ENCODE data around the gene GNAQ. TPM values are rescaled to one million over a fixed set of nuclear protein-coding genes. Genes with fewer than 3 reads are reported as not detected.

Gene GNAQ
- total and polyA plus RNA-seq, 2 experiments from 2014 or later, result 21.1 to 43.1 TPM

GRCh38 chr9:77952635-77953328, 78.8 kb downstream of the GNAQ start:
- no peaks in the 10 kb centered on the region for H3K9me2 ChIP-seq (ENCODE audit: insufficient read depth)
- peaks cover 54% of the 10 kb centered on the region for H3K4me1 ChIP-seq (ENCODE audit: insufficient read depth)
- 0 out of 2 replicates have a peak overlapping the region, but pooled peaks have one; percentile 22 for H3K27ac Mint-ChIP-seq
- H3K4me3 ChIP-seq, result no peak overlapping the region
- H3K36me3 ChIP-seq (ENCODE audit: insufficient read depth), result no peaks in the 10 kb centered on the region
- peaks cover 11% of the 10 kb centered on the region; the same call in 1 of the 2 replicates for H4K20me1 ChIP-seq (replicated peaks; ENCODE audit: insufficient read depth)
- ATAC-seq, result no peak
- H3K4me2 ChIP-seq, result no peak overlapping the region
- no peaks in the 10 kb centered on the region for H3K27me3 ChIP-seq (ENCODE audit: insufficient read depth)
- H3K9me3 Mint-ChIP-seq, result no peaks in the 10 kb centered on the region
- no peak for DNase-seq (ENCODE audit: low spot score)
- peaks cover 76% of the 10 kb centered on the region for H3K4me1 Mint-ChIP-seq
- no peaks in the 10 kb centered on the region for H3K36me3 Mint-ChIP-seq (ENCODE audit: low read depth)
- no peak overlapping the region for H3K27ac ChIP-seq (ENCODE audit: low read depth)
- no peaks in the 10 kb centered on the region for H3F3A ChIP-seq (replicated peaks; ENCODE audit: low read depth)
- peaks cover 87% of the 10 kb centered on the region for H3K79me2 ChIP-seq (replicated peaks; ENCODE audit: insufficient read depth)
- H2AFZ ChIP-seq, result no peak overlapping the region
- TF ChIP-seq, protein P1, sequence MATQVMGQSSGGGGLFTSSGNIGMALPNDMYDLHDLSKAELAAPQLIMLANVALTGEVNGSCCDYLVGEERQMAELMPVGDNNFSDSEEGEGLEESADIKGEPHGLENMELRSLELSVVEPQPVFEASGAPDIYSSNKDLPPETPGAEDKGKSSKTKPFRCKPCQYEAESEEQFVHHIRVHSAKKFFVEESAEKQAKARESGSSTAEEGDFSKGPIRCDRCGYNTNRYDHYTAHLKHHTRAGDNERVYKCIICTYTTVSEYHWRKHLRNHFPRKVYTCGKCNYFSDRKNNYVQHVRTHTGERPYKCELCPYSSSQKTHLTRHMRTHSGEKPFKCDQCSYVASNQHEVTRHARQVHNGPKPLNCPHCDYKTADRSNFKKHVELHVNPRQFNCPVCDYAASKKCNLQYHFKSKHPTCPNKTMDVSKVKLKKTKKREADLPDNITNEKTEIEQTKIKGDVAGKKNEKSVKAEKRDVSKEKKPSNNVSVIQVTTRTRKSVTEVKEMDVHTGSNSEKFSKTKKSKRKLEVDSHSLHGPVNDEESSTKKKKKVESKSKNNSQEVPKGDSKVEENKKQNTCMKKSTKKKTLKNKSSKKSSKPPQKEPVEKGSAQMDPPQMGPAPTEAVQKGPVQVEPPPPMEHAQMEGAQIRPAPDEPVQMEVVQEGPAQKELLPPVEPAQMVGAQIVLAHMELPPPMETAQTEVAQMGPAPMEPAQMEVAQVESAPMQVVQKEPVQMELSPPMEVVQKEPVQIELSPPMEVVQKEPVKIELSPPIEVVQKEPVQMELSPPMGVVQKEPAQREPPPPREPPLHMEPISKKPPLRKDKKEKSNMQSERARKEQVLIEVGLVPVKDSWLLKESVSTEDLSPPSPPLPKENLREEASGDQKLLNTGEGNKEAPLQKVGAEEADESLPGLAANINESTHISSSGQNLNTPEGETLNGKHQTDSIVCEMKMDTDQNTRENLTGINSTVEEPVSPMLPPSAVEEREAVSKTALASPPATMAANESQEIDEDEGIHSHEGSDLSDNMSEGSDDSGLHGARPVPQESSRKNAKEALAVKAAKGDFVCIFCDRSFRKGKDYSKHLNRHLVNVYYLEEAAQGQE (IDR thresholded peaks at IDR 0.05; ENCODE audit: unreplicated experiment), result no peak
- TF ChIP-seq NANOG (IDR thresholded peaks at IDR 0.05; ENCODE audit: borderline replicate concordance) (no peak), EZH2phosphoT487 (IDR thresholded peaks at IDR 0.05; ENCODE audit: unreplicated experiment) (no peak), ZNF331 (CRISPR knock-in tag; IDR thresholded peaks at IDR 0.05; ENCODE audit: low read depth) (no peak), CREB1 (CRISPR knock-in tag; IDR thresholded peaks at IDR 0.05; ENCODE audit: low read depth) (no peak), POLR2AphosphoS5 (IDR thresholded peaks at IDR 0.05; ENCODE audit: low read depth) (no peak), ZNF462 (CRISPR knock-in tag; IDR thresholded peaks at IDR 0.05) (no peak), ETS1 (IDR thresholded peaks at IDR 0.05) (no peak), ZNF114 (CRISPR knock-in tag; IDR thresholded peaks at IDR 0.05) (no peak), JUNB (IDR thresholded peaks at IDR 0.05; ENCODE audit: unreplicated experiment) (no peak)
- no peak overlapping the region for H3K4me3 Mint-ChIP-seq
- peaks cover 6% of the 10 kb centered on the region for H3K27me3 Mint-ChIP-seq (ENCODE audit: insufficient read depth, low read depth, poor library complexity)
